ENCODE data around the gene ZSCAN5C. TPM values are rescaled to one million over a fixed set of nuclear protein-coding genes. Genes with fewer than 3 reads are reported as not detected.

Gene ZSCAN5C
- total RNA-seq: not detected in 2 replicates

DNA sequence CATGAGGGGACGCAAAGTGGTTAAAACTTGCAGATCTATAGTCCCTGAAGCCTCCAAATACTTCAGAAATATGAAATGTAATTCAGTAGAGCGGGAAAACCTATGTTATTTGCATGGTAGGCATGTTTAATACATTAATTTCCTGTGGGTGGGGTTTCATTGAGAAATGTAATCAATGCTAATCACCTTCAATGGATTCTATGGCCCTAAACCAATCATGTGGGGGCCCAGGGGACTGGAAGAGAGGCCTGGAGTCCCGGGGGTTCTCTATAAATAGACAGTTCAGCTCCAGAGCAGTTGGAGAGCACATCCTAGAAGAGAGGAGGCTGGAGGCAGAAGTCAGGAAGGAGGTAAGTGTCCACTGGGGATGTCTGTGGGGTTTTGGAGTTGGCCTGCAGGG lies at the start of gene ZSCAN5C:
TSS of gene ZSCAN5C (plus strand) at position 301 of the 400 bp plus-strand sequence. CDS start 3,641 bp downstream, outside the sequence.

DNA sequence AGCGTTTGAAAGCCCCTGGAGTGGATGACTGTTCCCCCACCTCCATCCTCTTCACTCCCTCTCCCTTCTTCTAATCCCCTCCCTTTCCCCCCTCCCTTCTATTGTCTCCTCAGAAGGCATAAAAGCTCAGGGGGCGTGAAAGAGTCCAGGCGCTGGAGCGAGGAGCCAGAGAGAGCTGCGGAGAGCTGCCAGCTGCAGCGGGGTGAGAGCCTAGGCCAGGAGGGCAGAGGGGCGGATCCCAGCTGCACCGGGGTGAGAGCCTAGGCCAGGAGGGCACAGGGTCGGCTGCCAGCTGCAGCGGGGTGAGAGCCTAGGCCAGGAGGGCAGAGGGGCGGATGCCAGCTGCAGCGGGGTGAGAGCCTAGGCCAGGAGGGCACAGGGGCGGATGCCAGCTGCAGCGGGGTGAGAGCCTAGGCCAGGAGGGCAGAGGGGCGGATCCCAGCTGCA lies 26.2 kb upstream of the ZSCAN5C start, which contains the start of gene GALP:
TSS of gene GALP (plus strand) at position 148 of the 447 bp plus-strand sequence. CDS start 1,101 bp downstream, outside the sequence.

DNA sequence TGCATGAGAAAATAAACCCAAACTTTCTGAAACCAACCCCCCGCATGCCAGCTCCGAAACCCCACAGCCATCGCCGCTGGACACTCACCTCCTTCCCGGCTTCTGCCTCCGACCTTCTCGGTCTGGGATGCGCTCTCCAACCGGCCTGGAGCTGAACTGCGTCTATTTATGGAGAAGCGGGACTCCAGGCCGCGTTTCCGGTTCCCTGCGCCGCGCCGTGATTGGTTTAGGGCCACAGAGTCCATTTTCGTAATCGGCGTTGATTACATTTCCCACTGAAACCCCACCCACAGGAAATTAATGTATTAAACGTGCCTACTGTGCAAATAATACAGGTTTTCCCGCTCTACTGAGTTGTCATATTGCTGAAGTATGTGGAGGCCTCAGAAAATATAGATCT lies 4.4 kb upstream of the ZSCAN5C start, which contains the start of gene ZSCAN5B:
TSS of gene ZSCAN5B (minus strand) at position 138 of the 400 bp plus-strand sequence. CDS start 4,731 bp downstream, outside the sequence.

Other genes starting within 250 kb of the ZSCAN5C start
- gene NLRP5, start 215.5 kb upstream of the ZSCAN5C start, total RNA-seq: not detected in 2 replicates
- 28.5 and 36.5 TPM in 2 replicates for gene ZNF787, start 81.0 kb upstream of the ZSCAN5C start, total RNA-seq
- 21.8 and 26.1 TPM in 2 replicates for gene ZNF444, start 61.0 kb upstream of the ZSCAN5C start, total RNA-seq
- gene GALP, start 26.3 kb upstream of the ZSCAN5C start, total RNA-seq: not detected in 2 replicates
- not detected in 2 replicates for gene ZSCAN5B, start 4.5 kb upstream of the ZSCAN5C start, total RNA-seq
- not detected in 2 replicates for gene EDDM13, start 70.5 kb downstream of the ZSCAN5C start, total RNA-seq
- gene ZSCAN5A, start 112.6 kb downstream of the ZSCAN5C start, total RNA-seq: 2.0 and 2.8 TPM in 2 replicates
- gene ZNF582, start 191.3 kb downstream of the ZSCAN5C start, total RNA-seq: 2.0 and 6.1 TPM in 2 replicates
- gene ZNF583, start 202.1 kb downstream of the ZSCAN5C start, total RNA-seq: 3.9 and 4.2 TPM in 2 replicates

Measured in mesangial cell (primary cell).